ENCODE data around the gene STK16. TPM values are rescaled to one million over a fixed set of nuclear protein-coding genes. Genes with fewer than 3 reads are reported as not detected.

STK16 gene
- total RNA-seq, 4 donors from 2014 or later: 13.7 to 22.2 (median 15.4) TPM

- no peak for TF ChIP-seq CTCF (IDR thresholded peaks at IDR 0.05; ENCODE audit: low read depth)
Observed at GRCh38 chr2:219291394-219291793, 46.1 kb downstream of the STK16 start.

- no peak for TF ChIP-seq CTCF (IDR thresholded peaks at IDR 0.05; ENCODE audit: low read depth)
Observed at GRCh38 chr2:219291910-219292490, 46.7 kb downstream of the STK16 start.

- TF ChIP-seq CTCF (IDR thresholded peaks at IDR 0.05; ENCODE audit: low read depth): no peak
Observed at GRCh38 chr2:219292616-219293015, 47.3 kb downstream of the STK16 start.

- no peak for TF ChIP-seq CTCF (IDR thresholded peaks at IDR 0.05; ENCODE audit: low read depth)
Observed at GRCh38 chr2:219293736-219294231, 48.5 kb downstream of the STK16 start.

GRCh38 chr2:219294356-219295351, 49.4 kb downstream of the STK16 start:
- TF ChIP-seq CTCF (IDR thresholded peaks at IDR 0.05; ENCODE audit: low read depth): no peak

GRCh38 chr2:219296142-219296541, 50.9 kb downstream of the STK16 start:
- TF ChIP-seq CTCF (IDR thresholded peaks at IDR 0.05; ENCODE audit: low read depth): no peak

Data from subcutaneous adipose tissue (tissue), 4 donors.